Activated T-cell treated with anti-CD3 and anti-CD28 coated beads for 4 hours (primary cell): Measurements from ENCODE around the gene PBRM1.
"Not testable (repeated sequence)": the region's sequence is repeated elsewhere in the genome, so short reads cannot be mapped to it uniquely, and the experiment has no call there.

ENCODE experiments used
- DNase-seq: peaks from one replicate; pipeline ENCODE4 v3.0.0-alpha.2; 2020

PBRM1 gene

GRCh38 chr3:52534281-52535183 is 151.2 kb downstream of the PBRM1 start:
- no peak for DNase-seq

GRCh38 chr3:52533623-52534280 is 152.0 kb downstream of the PBRM1 start, which contains the start of gene NT5DC2:
Gene NT5DC2, minus strand, starts transcription at chr3:52533857. Its CDS starts 120 bp downstream, at chr3:52533737.
- peak; percentile 35 for DNase-seq

DNA sequence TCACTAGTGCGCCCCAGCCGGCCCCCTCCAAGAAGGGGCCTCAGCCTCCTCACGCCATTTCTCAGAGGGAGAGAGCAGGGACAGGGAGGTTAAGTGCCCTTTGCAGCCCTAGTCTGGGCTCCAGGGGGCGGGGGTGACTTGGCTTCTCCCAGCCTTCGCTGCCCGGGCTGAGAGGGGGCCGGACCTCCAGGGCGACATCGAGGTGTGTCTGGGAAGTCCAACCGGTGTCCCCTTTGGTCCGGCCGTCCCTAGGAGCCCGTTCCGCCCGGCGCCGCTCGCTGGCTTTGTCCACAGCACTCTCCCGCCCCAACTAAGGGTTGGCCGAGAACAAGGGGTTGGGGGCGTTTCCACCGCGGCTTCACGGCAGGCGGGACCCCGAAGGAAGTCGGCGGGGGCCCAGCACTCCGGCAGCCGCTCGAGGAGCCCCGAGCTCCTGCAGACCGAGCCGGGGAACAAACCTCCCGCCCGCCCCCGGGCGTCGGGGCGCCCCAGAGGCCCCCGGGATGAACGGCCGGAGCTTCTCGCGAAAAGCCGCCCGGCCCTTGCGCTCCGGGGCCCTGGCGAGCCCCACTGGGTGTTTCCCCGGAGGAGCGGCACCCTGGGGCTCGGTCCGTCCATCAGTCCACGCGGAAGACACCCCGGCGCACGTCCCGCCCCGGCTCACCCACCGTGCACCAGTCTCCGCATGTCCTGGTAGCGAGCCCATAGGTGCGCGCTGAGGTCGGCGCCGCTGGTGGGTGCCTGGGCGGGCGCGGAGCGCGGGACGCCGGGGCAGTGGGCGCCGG is 152.7 kb downstream of the PBRM1 start:
- no peak for DNase-seq

DNA sequence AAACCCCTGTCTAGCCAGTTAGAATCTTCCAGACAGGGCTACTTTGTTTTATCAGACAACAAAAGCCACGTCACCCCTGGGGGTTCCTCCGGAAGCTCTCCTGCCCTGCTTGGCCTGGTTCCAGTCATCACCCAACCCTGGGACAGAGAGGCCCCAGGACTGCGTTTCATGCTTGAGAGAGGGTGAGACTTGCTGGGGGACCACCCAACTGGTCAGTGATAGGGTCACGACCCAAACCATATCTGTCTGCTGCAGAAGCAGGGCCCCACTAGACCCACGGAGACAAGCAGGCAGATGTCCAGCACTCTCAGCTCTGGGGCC is 153.2 kb downstream of the PBRM1 start:
- no peak for DNase-seq

GRCh38 chr3:52531860-52532516 is 153.7 kb downstream of the PBRM1 start:
- DNase-seq: no peak

DNA sequence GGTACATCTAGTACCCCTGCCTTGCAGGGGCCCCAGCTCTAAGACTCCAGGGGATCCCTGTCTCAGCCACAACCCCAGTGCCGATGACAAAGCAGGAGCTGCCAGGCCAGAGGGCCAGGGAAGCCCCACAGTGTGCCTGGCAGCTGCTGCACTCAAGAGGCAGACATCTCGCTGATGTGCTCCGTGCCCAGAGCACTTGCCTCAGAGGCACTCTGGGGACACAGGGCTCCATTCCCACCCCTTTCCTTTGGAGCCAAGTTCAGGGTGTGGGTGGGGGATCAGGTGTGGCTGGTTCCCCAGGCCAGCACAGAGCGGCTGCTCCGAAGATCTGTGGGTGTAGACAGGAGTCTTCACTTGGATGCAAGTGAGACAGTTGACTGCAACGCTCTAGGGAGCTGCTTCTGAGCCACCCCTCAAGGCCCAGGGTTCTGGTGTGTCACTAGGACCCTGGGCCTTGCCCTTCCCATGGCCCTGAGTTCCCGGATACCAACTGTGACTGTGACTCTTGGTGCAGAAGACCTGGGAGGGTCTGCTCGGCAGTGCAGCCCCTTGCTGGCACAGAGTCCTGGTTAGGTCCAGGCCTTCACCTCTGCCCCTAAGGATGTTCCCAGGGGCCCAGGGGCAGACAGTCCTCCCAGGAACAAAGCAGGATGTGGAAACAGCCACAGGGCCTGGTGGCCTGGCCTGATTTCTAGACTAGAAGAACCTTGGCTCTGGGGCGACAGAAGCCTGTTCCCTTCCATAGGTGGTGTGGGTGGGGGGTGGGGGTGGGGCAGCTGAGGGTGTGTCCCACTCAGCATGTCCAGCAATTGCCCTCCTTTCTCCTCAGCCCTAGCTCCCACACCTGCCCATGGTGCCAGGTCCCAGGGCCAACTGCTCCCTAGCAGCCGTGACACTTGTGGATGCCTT is 154.5 kb downstream of the PBRM1 start:
- no peak for DNase-seq

- no peak for DNase-seq
Measured at GRCh38 chr3:52529376-52530333, 156.1 kb downstream of the PBRM1 start.

DNA sequence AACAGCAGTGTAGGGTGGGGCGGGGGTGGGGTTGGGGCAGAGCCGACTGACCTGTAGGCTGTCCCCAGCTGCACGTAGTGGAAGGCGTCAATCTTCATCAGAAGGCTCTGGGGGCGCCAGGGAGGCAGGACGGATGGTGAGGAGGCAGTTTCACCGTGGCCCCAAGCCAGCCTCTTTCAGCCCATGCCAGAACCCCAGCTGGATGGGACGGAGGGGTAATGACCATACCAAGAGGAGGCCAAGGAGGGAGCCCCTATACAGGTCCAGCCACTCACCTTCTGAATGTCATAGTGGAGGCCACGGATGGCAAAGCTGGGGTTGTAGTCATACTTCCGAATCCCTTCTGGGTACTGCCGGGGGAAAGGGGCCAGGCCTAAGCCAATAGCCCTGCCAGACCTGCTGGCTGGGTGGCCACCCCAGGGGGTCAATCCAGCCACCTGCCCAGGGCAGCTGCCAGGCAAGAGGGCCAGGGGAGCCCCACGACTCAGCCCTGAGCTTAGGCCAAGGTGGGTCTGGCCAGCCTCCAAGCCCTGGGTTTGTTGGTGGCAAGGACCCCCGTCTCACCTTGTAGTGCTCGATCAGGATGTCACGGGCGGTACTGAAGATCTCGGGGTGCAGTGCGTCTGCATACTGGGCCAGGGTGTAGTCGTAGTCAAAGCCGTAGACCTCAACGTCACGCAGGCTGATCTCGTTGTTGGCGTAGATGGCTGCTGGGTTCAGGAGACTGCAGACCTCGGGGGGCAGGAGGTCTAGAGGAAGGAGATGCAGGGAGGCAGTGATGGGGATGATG is 156.9 kb downstream of the PBRM1 start:
- DNase-seq: no peak

DNA sequence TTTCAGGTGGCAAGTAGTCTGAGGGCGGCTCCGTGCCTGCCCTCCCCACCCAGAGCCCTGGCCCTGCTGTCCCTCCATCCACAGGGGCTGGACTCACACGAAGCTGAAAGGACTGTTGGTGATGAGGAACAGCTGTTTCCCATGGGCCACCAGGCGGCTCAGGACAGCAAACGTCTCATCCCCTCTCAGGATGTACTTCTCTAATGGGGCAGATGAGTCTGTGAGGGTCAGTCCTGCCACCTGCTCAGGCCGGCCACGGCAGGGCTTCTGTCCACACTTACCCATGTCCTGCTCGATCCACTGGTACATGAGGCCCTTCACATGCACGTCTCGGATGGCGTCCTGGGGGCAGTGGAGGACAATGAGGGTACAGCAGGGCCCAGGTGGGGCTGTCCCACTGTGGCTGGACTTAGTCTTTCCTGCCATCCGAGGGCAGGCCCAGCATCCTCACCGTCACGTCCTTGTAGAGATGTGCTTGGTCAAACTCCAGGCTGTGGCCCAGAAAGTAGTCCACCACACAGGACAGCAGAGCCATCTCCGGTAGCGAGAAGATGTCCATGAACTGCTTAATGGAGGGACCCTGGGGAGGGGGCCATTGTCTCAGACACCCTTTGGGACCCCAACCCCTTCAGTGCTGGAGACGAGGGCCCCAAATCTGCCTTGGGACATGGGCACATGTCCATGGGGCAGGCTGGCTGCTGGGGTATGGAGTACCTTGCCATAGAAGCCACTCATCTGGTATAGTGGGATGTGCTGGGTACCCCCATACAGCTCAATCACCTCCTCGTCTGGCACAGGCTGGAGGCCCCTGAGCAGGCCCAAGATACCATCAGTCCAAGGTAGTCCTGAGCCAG is 157.8 kb downstream of the PBRM1 start:
- DNase-seq: no peak

GRCh38 chr3:52527039-52527731 is 158.5 kb downstream of the PBRM1 start:
- DNase-seq: no peak

- not testable (repeated sequence) for DNase-seq
Measured at GRCh38 chr3:52526671-52527038, 159.1 kb downstream of the PBRM1 start.

DNA sequence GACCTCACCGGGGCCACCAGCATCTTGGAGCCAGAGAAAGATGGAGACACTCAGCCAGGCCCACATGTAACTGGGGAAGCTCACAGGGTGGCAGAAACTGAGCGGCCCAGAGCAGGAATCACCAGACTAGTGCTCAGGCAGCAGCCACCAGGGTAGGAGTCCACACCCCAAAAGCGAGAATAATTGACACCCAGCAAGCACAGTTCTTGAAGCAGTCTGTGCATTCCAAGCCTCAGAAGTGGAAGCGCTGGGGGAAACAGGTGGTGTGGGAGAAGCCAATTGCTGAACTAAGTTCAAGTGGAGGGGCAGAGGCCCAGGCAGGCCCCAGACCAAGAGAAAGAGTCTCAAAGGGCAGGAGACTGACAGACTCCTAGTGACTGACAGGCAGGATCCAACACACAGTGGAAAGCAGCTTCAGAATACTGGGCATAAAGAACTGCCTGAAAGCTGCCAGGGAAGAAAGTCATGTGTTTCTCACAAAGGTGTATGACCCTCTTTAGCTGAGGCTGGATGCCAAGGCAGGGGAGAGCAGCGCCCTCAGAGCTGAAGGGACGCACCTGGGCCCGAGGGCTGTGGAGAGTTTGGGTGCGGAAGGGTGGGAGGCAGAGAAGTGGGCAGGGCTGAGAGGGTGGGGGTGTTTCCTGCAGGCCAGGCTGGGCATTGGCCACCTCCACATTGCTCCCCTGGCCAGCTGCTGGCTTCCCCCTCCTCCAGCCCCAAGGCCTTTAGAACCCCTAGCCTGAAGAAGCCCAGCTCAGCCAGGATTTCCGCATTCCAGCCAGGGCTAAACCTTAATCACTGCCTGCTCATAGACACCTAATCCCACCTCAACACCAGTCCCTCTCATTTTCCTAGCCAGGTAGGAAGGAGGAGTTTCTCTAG is 159.8 kb downstream of the PBRM1 start:
- DNase-seq: no peak

- DNase-seq: no peak
Measured at GRCh38 chr3:52524752-52525679, 160.7 kb downstream of the PBRM1 start.

DNA sequence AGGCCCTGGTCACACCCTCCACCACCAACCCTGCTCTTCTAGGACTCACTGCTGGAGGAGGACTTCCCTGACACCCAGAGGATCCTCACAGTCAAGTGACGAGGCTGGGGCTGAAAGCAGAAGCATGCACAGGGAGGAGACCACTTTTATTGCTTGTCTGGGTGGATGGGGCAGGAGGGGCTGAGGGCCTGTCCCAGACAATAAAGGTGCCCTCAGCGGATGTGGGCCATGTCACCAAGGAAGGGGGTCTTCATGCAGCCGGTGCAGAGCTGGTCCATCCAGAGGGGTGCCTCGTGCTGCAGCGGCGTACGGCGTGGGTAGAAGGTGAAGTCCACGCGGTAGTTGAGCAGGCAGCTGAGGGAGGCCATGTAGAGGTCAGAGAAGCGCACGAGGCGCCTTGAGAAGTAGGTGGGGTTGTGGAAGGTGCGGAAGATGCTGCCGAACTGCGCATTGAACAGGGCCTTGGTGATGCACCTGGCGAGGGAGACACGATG is 161.4 kb downstream of the PBRM1 start:
- no peak for DNase-seq

DNA sequence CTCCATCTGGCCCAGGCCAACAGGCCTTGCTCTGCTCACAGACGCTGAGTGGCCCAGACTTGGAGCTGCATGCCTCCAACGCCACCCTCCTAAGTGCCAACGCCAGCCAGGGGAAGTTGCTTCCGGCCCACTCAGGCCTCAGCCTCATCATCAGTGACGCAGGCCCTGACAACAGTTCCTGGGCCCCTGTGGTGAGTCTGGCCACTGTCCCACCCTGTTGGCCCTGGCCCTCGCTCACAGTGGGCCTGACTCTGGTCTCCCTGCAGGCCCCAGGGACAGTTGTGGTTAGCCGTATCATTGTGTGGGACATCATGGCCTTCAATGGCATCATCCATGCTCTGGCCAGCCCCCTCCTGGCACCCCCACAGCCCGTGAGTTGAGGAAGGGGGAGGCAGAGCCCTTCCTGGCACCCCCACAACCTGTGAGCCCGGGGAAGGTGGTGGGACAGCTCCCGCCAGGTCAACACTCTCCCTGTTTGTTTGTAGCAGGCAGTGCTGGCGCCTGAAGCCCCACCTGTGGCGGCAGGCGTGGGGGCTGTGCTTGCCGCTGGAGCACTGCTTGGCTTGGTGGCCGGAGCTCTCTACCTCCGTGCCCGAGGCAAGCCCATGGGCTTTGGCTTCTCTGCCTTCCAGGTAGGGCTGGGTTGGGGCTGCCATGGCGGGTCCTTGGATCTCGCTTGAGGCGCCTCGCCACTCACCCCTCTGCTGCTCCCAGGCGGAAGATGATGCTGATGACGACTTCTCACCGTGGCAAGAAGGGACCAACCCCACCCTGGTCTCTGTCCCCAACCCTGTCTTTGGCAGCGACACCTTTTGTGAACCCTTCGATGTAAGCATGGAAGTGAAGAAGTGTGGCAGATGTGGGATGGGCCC is 162.1 kb downstream of the PBRM1 start:
- no peak for DNase-seq
